MM.1S (cell line): ENCODE data around the gene MMP1.

ENCODE experiments used
- DNase-seq: peaks from one replicate; pipeline ENCODE4 v3.0.0-alpha.2; 2015
- H2AFZ ChIP-seq: fragments of 300-600 bp; sonication (generic); 2 replicates; pipeline ENCODE4 v1.6.0; 2016; ENCODE audit warnings: antibody characterized with exemption, low read length
- H3F3A ChIP-seq: fragments of 300-600 bp; sonication (generic); 2 replicates; pipeline ENCODE4 v1.6.1; 2016; ENCODE audit warnings: mild to moderate bottlenecking, antibody characterized with exemption, low read length, moderate library complexity, mixed read lengths; ENCODE audit not compliant: insufficient read depth
- H3K27ac ChIP-seq: fragments of 300-600 bp; sonication (generic); 2 replicates; pipeline ENCODE4 v1.5.1; 2016; ENCODE audit warnings: mild to moderate bottlenecking, low read length
- H3K27me3 ChIP-seq: fragments of 300-600 bp; sonication (generic); replicated peaks from 2 replicates; pipeline ENCODE4 v1.6.0; 2016; ENCODE audit warnings: low read length; ENCODE audit not compliant: insufficient read depth
- H3K36me3 ChIP-seq: fragments of 300-600 bp; sonication (generic); replicated peaks from 2 replicates; pipeline ENCODE4 v1.6.1; 2016; ENCODE audit warnings: mild to moderate bottlenecking, low read length, mixed read lengths; ENCODE audit not compliant: insufficient read depth
- H3K4me1 ChIP-seq: fragments of 300-600 bp; sonication (generic); 2 replicates; pipeline ENCODE4 v1.6.1; 2016; ENCODE audit warnings: low read length, mixed read lengths
- H3K4me2 ChIP-seq: fragments of 300-600 bp; sonication (generic); 2 replicates; pipeline ENCODE4 v1.6.0; 2016; ENCODE audit warnings: low read depth, low read length
- H3K4me3 ChIP-seq: fragments of 300-600 bp; sonication (generic); 2 replicates; pipeline ENCODE4 v1.5.1; 2016; ENCODE audit warnings: low read length, mixed read lengths
- H3K79me2 ChIP-seq: fragments of 300-600 bp; sonication (generic); 2 replicates; pipeline ENCODE4 v1.6.1; 2016; ENCODE audit warnings: mixed run types, low read length, mixed read lengths
- H3K9ac ChIP-seq: fragments of 300-600 bp; sonication (generic); 2 replicates; pipeline ENCODE4 v1.6.1; 2016; ENCODE audit warnings: low read length, mixed read lengths
- H3K9me2 ChIP-seq: fragments of 300-600 bp; sonication (generic); replicated peaks from 2 replicates; pipeline ENCODE4 v1.6.1; 2016; ENCODE audit warnings: mild to moderate bottlenecking, low read length, mixed read lengths; ENCODE audit not compliant: insufficient read depth
- H3K9me3 ChIP-seq: fragments of 300-600 bp; sonication (generic); replicated peaks from 2 replicates; pipeline ENCODE4 v1.6.1; 2016; ENCODE audit warnings: mild to moderate bottlenecking, low read length, mixed read lengths; ENCODE audit not compliant: insufficient read depth
- H4K20me1 ChIP-seq: fragments of 300-600 bp; sonication (generic); 2 replicates; pipeline ENCODE4 v1.6.1; 2016; ENCODE audit warnings: mild to moderate bottlenecking, low read length, moderate library complexity, mixed read lengths; ENCODE audit not compliant: insufficient read depth
- CTCF ChIP-seq: fragments of 300-600 bp; sonication (generic); IDR thresholded peaks from 2 replicates; pipeline ENCODE4 v1.5.1; 2016; ENCODE audit warnings: antibody characterized with exemption, low read length, mixed read lengths
- EZH2 ChIP-seq: fragments of 300-600 bp; sonication (generic); optimal IDR thresholded peaks from 2 replicates; pipeline ENCODE3; 2017; ENCODE audit warnings: low read depth, mild to moderate bottlenecking, antibody characterized with exemption, low read length, mixed read lengths
- EZH2phosphoT487 ChIP-seq: fragments of 300-600 bp; sonication (generic); IDR thresholded peaks from 2 replicates; pipeline ENCODE4 v1.6.1; 2018; ENCODE audit warnings: antibody characterized with exemption, low read length

The MMP1 gene

GRCh38 chr11:102829316-102830000 lies 31.5 kb upstream of the MMP1 start:
- Histone ChIP-seq H3F3A (no peaks in the 10 kb centered on the region), H3K27me3 (no peaks in the 10 kb centered on the region), H3K9me2 (no peaks in the 10 kb centered on the region), H3K4me1 (no peaks in the 10 kb centered on the region), H2AFZ (no peak overlapping the region), H3K9ac (no peak overlapping the region), H3K36me3 (no peaks in the 10 kb centered on the region), H3K4me3 (no peak overlapping the region), H3K79me2 (no peaks in the 10 kb centered on the region), H3K27ac (no peak overlapping the region), H4K20me1 (no peaks in the 10 kb centered on the region), H3K4me2 (no peak overlapping the region), H3K9me3 (no peaks in the 10 kb centered on the region)
- TF ChIP-seq CTCF, result no peak
- TF ChIP-seq EZH2, result no peak
- no peak for DNase-seq

- H2AFZ ChIP-seq, result no peak overlapping the region
- no peaks in the 10 kb centered on the region for H3K9me2 ChIP-seq
- no peak overlapping the region for H3K4me2 ChIP-seq
- H3K4me1 ChIP-seq, result no peaks in the 10 kb centered on the region
- no peak overlapping the region for H3K27ac ChIP-seq
- H3K27me3 ChIP-seq, result no peaks in the 10 kb centered on the region
- no peaks in the 10 kb centered on the region for H3K9me3 ChIP-seq
- H3F3A ChIP-seq, result no peaks in the 10 kb centered on the region
- no peak for DNase-seq
- H3K4me3 ChIP-seq, result no peak overlapping the region
- H3K79me2 ChIP-seq, result no peaks in the 10 kb centered on the region
- no peaks in the 10 kb centered on the region for H4K20me1 ChIP-seq
- H3K36me3 ChIP-seq, result no peaks in the 10 kb centered on the region
- no peak overlapping the region for H3K9ac ChIP-seq
- no peak for TF ChIP-seq EZH2phosphoT487
- TF ChIP-seq CTCF, result no peak
- no peak for TF ChIP-seq EZH2
Observed at GRCh38 chr11:102824556-102824955, 26.6 kb upstream of the MMP1 start.

- Histone ChIP-seq H3F3A (no peaks in the 10 kb centered on the region), H2AFZ (no peak overlapping the region), H3K27ac (no peak overlapping the region), H3K4me2 (no peak overlapping the region), H3K27me3 (no peaks in the 10 kb centered on the region), H3K9ac (no peak overlapping the region), H3K9me2 (no peaks in the 10 kb centered on the region), H3K4me1 (no peaks in the 10 kb centered on the region), H3K9me3 (no peaks in the 10 kb centered on the region), H3K36me3 (no peaks in the 10 kb centered on the region), H4K20me1 (no peaks in the 10 kb centered on the region), H3K4me3 (no peak overlapping the region), H3K79me2 (no peaks in the 10 kb centered on the region)
- TF ChIP-seq EZH2, result no peak
- TF ChIP-seq CTCF, result no peak
- no peak for TF ChIP-seq EZH2phosphoT487
- peak; percentile 57 for DNase-seq
Observed at GRCh38 chr11:102819491-102819890, 21.5 kb upstream of the MMP1 start.
